ENCODE data around the gene NFKBIB. TPM values are rescaled to one million over a fixed set of nuclear protein-coding genes. Genes with fewer than 3 reads are reported as not detected.

Gene NFKBIB
- total and polyA plus RNA-seq, 2 donors (not counting 3 experiments of a cell fraction or from before 2014, with no cell fraction given) = 25.0 to 30.8 TPM

DNA sequence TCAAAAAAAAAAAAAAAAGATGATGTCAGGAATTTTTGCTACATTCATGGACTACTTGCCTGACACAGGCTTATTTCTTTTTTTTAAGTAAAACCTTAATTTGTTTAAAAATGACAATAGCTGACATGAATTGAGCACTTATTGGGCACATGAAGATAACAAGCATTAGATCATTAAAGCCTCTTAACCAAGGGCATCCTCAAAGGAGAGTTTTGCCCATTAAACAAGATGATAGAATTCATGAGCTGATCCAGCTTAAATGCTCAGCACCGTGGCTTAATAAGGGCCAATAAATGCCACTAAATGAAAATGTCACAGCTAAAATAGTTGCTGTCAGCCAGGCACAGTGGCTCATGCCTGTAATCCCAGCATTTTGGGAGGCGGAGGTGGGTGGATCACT lies 56.5 kb downstream of the NFKBIB start:
- no peak for FAIRE-seq

More for the DNA sequence above, 56.5 kb downstream of the NFKBIB start:
- Histone ChIP-seq H3K4me1 (ENCODE audit: control insufficient read depth, extremely low read depth, insufficient read depth, low read length) (no peaks in the 10 kb centered on the region), H3K4me3 (replicated peaks in 1 of 3; ENCODE audit: insufficient read depth in 1 of 3, low read depth in 1 of 3, low read length in 3 of 3) (no peak overlapping the region), H3K4me2 (ENCODE audit: insufficient read depth, low read length) (no peak overlapping the region), H4K20me1 (replicated peaks; ENCODE audit: control insufficient read depth, extremely low read depth, insufficient read depth, low read length) (no peaks in the 10 kb centered on the region), H3K27ac (ENCODE audit: insufficient read depth, low read depth, low read length) (no peak overlapping the region), H3K9me3 (replicated peaks; ENCODE audit: control insufficient read depth, insufficient read depth, low read length) (no peaks in the 10 kb centered on the region), H3K79me2 (ENCODE audit: control insufficient read depth, insufficient read depth, low read length) (no peaks in the 10 kb centered on the region), H3K9me1 (replicated peaks; ENCODE audit: control insufficient read depth, extremely low read depth, insufficient read depth, low read length) (no peaks in the 10 kb centered on the region), H2AFZ (ENCODE audit: low read depth, low read length) (no peak overlapping the region), H3K9ac (replicated peaks; ENCODE audit: extremely low read depth, insufficient read depth, low read length) (no peak overlapping the region), H3K27me3 (ENCODE audit: control insufficient read depth in 2 of 2, insufficient read depth in 2 of 2, low read length in 2 of 2) (no peaks in the 10 kb centered on the region), H3K36me3 (ENCODE audit: control insufficient read depth in 2 of 2, extremely low read depth in 1 of 2, insufficient read depth in 2 of 2, low read length in 2 of 2) (peaks cover 0 to 2% of the 10 kb centered on the region in 2 experiments)
- dilution Hi-C loops (cut with MboI; ENCODE audit: extremely low pct_ligation_motif_present, low sequenced_read_pairs) (no loop called here), intact Hi-C loops (cut with micrococcal nuclease) (no loop called here)
- DNase-seq (ENCODE audit: low read depth, low spot score) = no peak
- TF ChIP-seq GATA2 (IDR thresholded peaks at IDR 0.05; ENCODE audit: insufficient read depth, insufficient read length, low read depth, low read length) (no peak), FOS (IDR thresholded peaks at IDR 0.05; ENCODE audit: borderline replicate concordance, insufficient read depth, low read length) (no peak), MYC (IDR thresholded peaks at IDR 0.05; ENCODE audit: low read depth, low read length) (no peak), JUN (IDR thresholded peaks at IDR 0.05; ENCODE audit: borderline replicate concordance, insufficient read depth, insufficient read length, low read depth) (no peak), POLR2AphosphoS5 (IDR thresholded peaks at IDR 0.05; ENCODE audit: insufficient read depth, low read depth, low read length) (no peak), POLR2A (IDR thresholded peaks at IDR 0.05; ENCODE audit: low read depth, low read length) (no peak), EZH2 (IDR thresholded peaks at IDR 0.05; ENCODE audit: borderline replicate concordance, low read depth, low read length, severe bottlenecking) (no peak)
- TF ChIP-seq, protein P1, sequence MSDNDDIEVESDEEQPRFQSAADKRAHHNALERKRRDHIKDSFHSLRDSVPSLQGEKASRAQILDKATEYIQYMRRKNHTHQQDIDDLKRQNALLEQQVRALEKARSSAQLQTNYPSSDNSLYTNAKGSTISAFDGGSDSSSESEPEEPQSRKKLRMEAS (IDR thresholded peaks at IDR 0.05; ENCODE audit: insufficient read depth, insufficient read length) = no peak
- TF ChIP-seq, protein P2, sequence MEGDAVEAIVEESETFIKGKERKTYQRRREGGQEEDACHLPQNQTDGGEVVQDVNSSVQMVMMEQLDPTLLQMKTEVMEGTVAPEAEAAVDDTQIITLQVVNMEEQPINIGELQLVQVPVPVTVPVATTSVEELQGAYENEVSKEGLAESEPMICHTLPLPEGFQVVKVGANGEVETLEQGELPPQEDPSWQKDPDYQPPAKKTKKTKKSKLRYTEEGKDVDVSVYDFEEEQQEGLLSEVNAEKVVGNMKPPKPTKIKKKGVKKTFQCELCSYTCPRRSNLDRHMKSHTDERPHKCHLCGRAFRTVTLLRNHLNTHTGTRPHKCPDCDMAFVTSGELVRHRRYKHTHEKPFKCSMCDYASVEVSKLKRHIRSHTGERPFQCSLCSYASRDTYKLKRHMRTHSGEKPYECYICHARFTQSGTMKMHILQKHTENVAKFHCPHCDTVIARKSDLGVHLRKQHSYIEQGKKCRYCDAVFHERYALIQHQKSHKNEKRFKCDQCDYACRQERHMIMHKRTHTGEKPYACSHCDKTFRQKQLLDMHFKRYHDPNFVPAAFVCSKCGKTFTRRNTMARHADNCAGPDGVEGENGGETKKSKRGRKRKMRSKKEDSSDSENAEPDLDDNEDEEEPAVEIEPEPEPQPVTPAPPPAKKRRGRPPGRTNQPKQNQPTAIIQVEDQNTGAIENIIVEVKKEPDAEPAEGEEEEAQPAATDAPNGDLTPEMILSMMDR (IDR thresholded peaks at IDR 0.05; ENCODE audit: extremely low read depth in 1 of 2, insufficient read depth in 1 of 2, low read depth in 1 of 2, low read length in 2 of 2) = no peak
- no TSS peak for BruUV-seq (replicated peaks)
- CTCF ChIA-PET = interaction anchor here (0.7 to 1.6 kb wide), 4 partner anchors 16 to 443 kb away, joined by 3 to 5 read pairs (median 4); no protein-coding TSS in a partner anchor
- POLR2A ChIA-PET = no interaction called here

Measured in endothelial cell of umbilical vein (primary cell).